ENCODE results near the gene BCAN. TPM values are rescaled to one million over a fixed set of nuclear protein-coding genes. Genes with fewer than 3 reads are reported as not detected.

Gene BCAN
- total and polyA plus RNA-seq, 2 of the 8 experiments (the other 6 are each of a cell fraction or from before 2014, with no cell fraction given): 4.5 to 24.0 TPM

- H3K18ac ChIP-seq (ENCODE audit: extremely low read depth, low read length): peak overlapping the region; percentile 71
- TF ChIP-seq ASH2L (IDR thresholded peaks at IDR 0.05; ENCODE audit: low read length) (peak; percentile 41), TAF1 (IDR thresholded peaks at IDR 0.05; ENCODE audit: low read depth, low read length) (0 out of 2 replicates have a peak, but pooled peaks have one; percentile 5), RBBP5 (IDR thresholded peaks at IDR 0.05; ENCODE audit: borderline replicate concordance, low read depth, low read length) (0 out of 2 replicates have a peak, but pooled peaks have one; percentile 28), POLR2A (IDR thresholded peaks at IDR 0.05; ENCODE audit: control extremely low read depth in 1 of 2, low read depth in 2 of 2, low read length in 2 of 2) (peak in 1 of 2 experiments; percentile 70; a peak in 1 of 3 replicates), GABPA (IDR thresholded peaks at IDR 0.05; ENCODE audit: borderline replicate concordance, insufficient read depth, low read length) (no peak), HDAC2 (IDR thresholded peaks at IDR 0.05; ENCODE audit: borderline replicate concordance in 1 of 2, low read depth in 2 of 2, low read length in 2 of 2) (no peak)
- ChIA-PET CTCF (ENCODE audit: partially characterized antibody) (interaction anchor here (0.6 to 66.0 kb wide), 12 partner anchors 11 to 1519 kb away, joined by 3 to 4284 read pairs (median 4); partner anchors contain the start of genes BCAN, CRABP2, HAPLN2 and ISG20L2), POLR2A (ENCODE audit: partially characterized antibody) (interaction anchor here (0.8 to 13.8 kb wide), 25 partner anchors 13 to 207 kb away, joined by 3 to 419 read pairs (median 6); partner anchors contain the start of genes CRABP2, ISG20L2, METTL25B and MRPL24)
- peaks cover 4 to 24% (median 11%) of the 10 kb centered on the region in 4 experiments; a peak in 7 of 8 replicates for H3K36me3 ChIP-seq (ENCODE audit: control insufficient read depth in 2 of 4, insufficient read depth in 4 of 4, low read length in 3 of 4)
- H3K4ac ChIP-seq (replicated peaks; ENCODE audit: insufficient read length, low read depth, low read length): peak overlapping the region; percentile 50
- no peak overlapping the region for H3K23ac ChIP-seq (ENCODE audit: insufficient read length)
- H2BK120ac ChIP-seq (replicated peaks; ENCODE audit: low read depth, low read length): no peak overlapping the region
- 0 out of 2 replicates have a peak overlapping the region, but pooled peaks have one; percentile 48 for H2BK20ac ChIP-seq (ENCODE audit: low read length)
- WGBS, 2 experiments (ENCODE audit: extremely low coverage in 1 of 2, insufficient coverage in 1 of 2, insufficient read length in 1 of 2, insufficient replicate concordance in 2 of 2, low coverage in 1 of 2, low lambda C conversion rate in 2 of 2, missing lambda C conversion rate in 1 of 2): 6% methylated on average over 48 of the region's 49 CpGs; no CpG with 5 or more reads in 1 of the 2 experiments
- peak overlapping the region; percentile 35 to 91 (median 82); a peak in 6 of 7 replicates for H3K9ac ChIP-seq (replicated peaks in 1 of 4; ENCODE audit: extremely low read depth in 1 of 4, low read depth in 3 of 4, low read length in 3 of 4)
- peaks cover 15% of the 10 kb centered on the region; the same call in 1 of the 2 replicates for H3K79me1 ChIP-seq (ENCODE audit: low read depth, low read length)
- no peak for FAIRE-seq
- H4K20me1 ChIP-seq (replicated peaks in 1 of 2; ENCODE audit: control insufficient read depth in 1 of 2, insufficient read depth in 2 of 2, low read length in 2 of 2): peaks cover 3 to 10% of the 10 kb centered on the region in 2 experiments
- H3K4me3 ChIP-seq (ENCODE audit: extremely low read depth in 1 of 4, insufficient read depth in 2 of 4, low read depth in 3 of 4, low read length in 4 of 4): peak overlapping the region; percentile 64 to 84 (median 74)
- H3K27ac ChIP-seq (ENCODE audit: low read depth, low read length): no peak overlapping the region
- no peak overlapping the region for H3K14ac ChIP-seq (ENCODE audit: insufficient read length)
- H4K5ac ChIP-seq (ENCODE audit: insufficient read length, low read depth, low read length): no peak overlapping the region
- no peak overlapping the region for H3K56ac ChIP-seq (replicated peaks; ENCODE audit: insufficient read length, low read depth, low read length)
- H2AK5ac ChIP-seq (ENCODE audit: low read depth, low read length): 0 out of 2 replicates have a peak overlapping the region, but pooled peaks have one; percentile 42
- no peaks in the 10 kb centered on the region; a peak in 2 of 7 replicates for H3K27me3 ChIP-seq (replicated peaks in 1 of 4; ENCODE audit: control insufficient read depth in 3 of 4, extremely low read depth in 1 of 4, insufficient read depth in 3 of 4, low read length in 3 of 4)
- H4K91ac ChIP-seq (replicated peaks; ENCODE audit: insufficient read length, low read length): no peak overlapping the region
- peak in 1 of 2 experiments; percentile 62 for DNase-seq (ENCODE audit: low read depth in 1 of 2, low spot score in 2 of 2)
- H4K8ac ChIP-seq (ENCODE audit: extremely low read depth, insufficient read depth, low read length): peak overlapping the region; percentile 64
- peak overlapping the region; percentile 92; the same call in 1 of the 2 replicates for H2BK15ac ChIP-seq (ENCODE audit: low read length)
- peaks cover 7 to 39% (median 33%) of the 10 kb centered on the region in 4 experiments for H3K4me1 ChIP-seq (replicated peaks in 1 of 4; ENCODE audit: control insufficient read depth in 3 of 4, insufficient read depth in 4 of 4, low read length in 3 of 4)
- H3K79me2 ChIP-seq (ENCODE audit: control insufficient read depth in 1 of 2, insufficient read depth in 2 of 2, low read length in 2 of 2): peaks cover 5 to 43% of the 10 kb centered on the region in 2 experiments; a peak in 3 of 4 replicates
- peaks cover 18% of the 10 kb centered on the region for H3K23me2 ChIP-seq (ENCODE audit: low read depth, low read length)
- H3K4me2 ChIP-seq (ENCODE audit: insufficient read depth in 1 of 2, low read depth in 2 of 2, low read length in 2 of 2): peak overlapping the region; percentile 71 to 87
- H3K9me3 ChIP-seq (ENCODE audit: insufficient read depth in 2 of 2, low read depth in 1 of 2, low read length in 1 of 2): no peaks in the 10 kb centered on the region
- H2BK12ac ChIP-seq (ENCODE audit: low read depth, low read length): peak overlapping the region; percentile 84
- H2AFZ ChIP-seq (ENCODE audit: low read length): no peak overlapping the region
- H2BK5ac ChIP-seq (ENCODE audit: low read depth, low read length): peak overlapping the region; percentile 98; the same call in 1 of the 2 replicates
Measured at GRCh38 chr1:156676114-156676819, 34.4 kb downstream of the BCAN start.

Data from H1 (cell line).